Pancreas (tissue), 10 donors: ENCODE measurements around the gene INPP4B. TPM values are rescaled to one million over a fixed set of nuclear protein-coding genes. Genes with fewer than 3 reads are reported as not detected.

Source experiments
- ATAC-seq, 4 donors: fragments of 200-7000 bp; cut with Tn5 transposase; one replicate each; pipeline versions ENCODE4 v1.8.0 to v1.9.1; 2020; ENCODE audit warnings: mild to moderate bottlenecking in 4 of 4, moderate library complexity in 4 of 4
- DNase-seq, 6 donors: peaks; one replicate each; pipeline ENCODE4 v3.0.0-alpha.2; 2020
- FAIRE-seq: peaks from 2 replicates; lab custom pipeline; 2012; peaks lifted over from hg19 to GRCh38; lab: Jason Lieb, UNC
- H3K27ac ChIP-seq, 4 donors: fragments of 200-600 bp; sonication (generic); 1 replicate in 3 of 4; 2 replicates in 1 of 4; pipeline versions ENCODE4 v1.5.0 to v1.8.0; 2020
- H3K27me3 ChIP-seq, 4 donors: fragments of 200-600 bp; one replicate each; pipeline ENCODE4 v1.8.0; 2021
- H3K36me3 ChIP-seq, 3 donors: fragments of 200-600 bp; sonication (generic) in 1 of 3; one replicate each; pipeline versions ENCODE4 v1.5.0 to v1.8.0; 2020 to 2021
- H3K4me1 ChIP-seq, 3 donors: fragments of 200-600 bp; one replicate each; pipeline ENCODE4 v1.8.0; 2021
- H3K4me3 ChIP-seq, 4 donors: fragments of 200-600 bp; sonication (generic) in 2 of 4; one replicate each; pipeline versions ENCODE4 v1.5.0 to v1.8.0; 2020 to 2021
- H3K9me3 ChIP-seq, 4 donors: fragments of 200-600 bp; one replicate each; pipeline ENCODE4 v1.8.0; 2021
- WGBS, 2 donors: extraction: QIAGEN DNeasy Blood & Tissue Kit; methylation state at CpG; one replicate each; pipeline ENCODE4 v1.1.7; 2013; 5-methylcytosine and 5-hydroxymethylcytosine counted together
- intact Hi-C, 3 donors: fragments of 100-400 bp; cut with DNase I; formaldehyde crosslinking; loops; one replicate each; pipeline versions ENCODE4 v1.11.1 to v1.14.2; 2022
- polyA plus RNA-seq, 2 donors: library from polyadenylated mRNA; stranded (reverse); fragments of 200-250 nt; gene quantifications; one replicate each; pipeline ENCODE4 v1.2.3, GENCODE V29; 2013
- total RNA-seq, 6 donors: library from RNA; stranded (reverse); fragmentation: NEBNext Ultra II Directional in 4 of 6; extraction: Animal tissue kit (Norgen Biotek cat#: 25700) in 4 of 6; gene quantifications; one replicate each; pipeline versions ENCODE4 v1.2.1 to v1.2.4, GENCODE V29; 2021 to 2023
- TF ChIP-seq, protein P1 (sequence below), 4 donors: fragments of 200-600 bp; sonication (generic) in 3 of 4; IDR thresholded peaks; one replicate each; pipeline versions ENCODE4 v1.5.0 to v1.8.0; 2021; ENCODE audit warnings: antibody characterized with exemption in 4 of 4
- donor health status: healthy with polysubstance abuse.
- donor health status: DM: no; HTN: no; CAD: no; lungs with moderate emphysema.
- donor health status: DM: no; HTN: no; CAD: no.
- donor health status: control.
- donor health status: control.
- donor health status: Bipolar disorder and iron deficiency.
- donor health status: DM: yes; HTN: yes; CAD: no.
- donor health status: DM: no; HTN: no; CAD: no.
- donor health status: DM: no; HTN: no; CAD: no.
- donor health status: DM: yes; HTN: yes; CAD: no.

INPP4B gene
- total and polyA plus RNA-seq, 8 donors = 1.2 to 12.9 (median 5.5) TPM

DNA sequence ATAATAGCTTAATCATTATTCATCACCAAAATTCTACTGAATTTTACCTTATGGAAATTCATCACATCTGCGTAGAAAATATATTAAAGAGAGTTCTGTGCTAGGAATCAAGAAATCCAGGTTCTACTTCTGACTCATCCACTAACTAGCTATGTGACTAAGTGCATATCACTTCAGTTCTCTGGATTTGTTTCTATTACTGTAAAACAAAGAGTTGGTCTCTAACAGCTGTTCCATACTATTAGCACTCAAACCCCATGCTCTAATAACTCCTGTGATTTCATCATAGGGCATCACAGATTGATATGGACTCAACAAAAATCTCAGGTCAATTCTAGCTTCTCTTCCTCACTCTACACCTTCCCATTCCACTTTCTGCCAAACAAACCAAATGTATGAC, 572.0 kb downstream of the INPP4B start:
- TF ChIP-seq, protein P1, sequence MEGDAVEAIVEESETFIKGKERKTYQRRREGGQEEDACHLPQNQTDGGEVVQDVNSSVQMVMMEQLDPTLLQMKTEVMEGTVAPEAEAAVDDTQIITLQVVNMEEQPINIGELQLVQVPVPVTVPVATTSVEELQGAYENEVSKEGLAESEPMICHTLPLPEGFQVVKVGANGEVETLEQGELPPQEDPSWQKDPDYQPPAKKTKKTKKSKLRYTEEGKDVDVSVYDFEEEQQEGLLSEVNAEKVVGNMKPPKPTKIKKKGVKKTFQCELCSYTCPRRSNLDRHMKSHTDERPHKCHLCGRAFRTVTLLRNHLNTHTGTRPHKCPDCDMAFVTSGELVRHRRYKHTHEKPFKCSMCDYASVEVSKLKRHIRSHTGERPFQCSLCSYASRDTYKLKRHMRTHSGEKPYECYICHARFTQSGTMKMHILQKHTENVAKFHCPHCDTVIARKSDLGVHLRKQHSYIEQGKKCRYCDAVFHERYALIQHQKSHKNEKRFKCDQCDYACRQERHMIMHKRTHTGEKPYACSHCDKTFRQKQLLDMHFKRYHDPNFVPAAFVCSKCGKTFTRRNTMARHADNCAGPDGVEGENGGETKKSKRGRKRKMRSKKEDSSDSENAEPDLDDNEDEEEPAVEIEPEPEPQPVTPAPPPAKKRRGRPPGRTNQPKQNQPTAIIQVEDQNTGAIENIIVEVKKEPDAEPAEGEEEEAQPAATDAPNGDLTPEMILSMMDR (IDR thresholded peaks at IDR 0.05) = no peak
- no peak for ATAC-seq
- FAIRE-seq = no peak
- intact Hi-C loops = no loop called here
- Histone ChIP-seq H3K27ac (no peak overlapping the region), H3K36me3 (no peaks in the 10 kb centered on the region), H3K4me1 (no peaks in the 10 kb centered on the region), H3K4me3 (no peak overlapping the region), H3K27me3 (no peaks in the 10 kb centered on the region), H3K9me3 (no peaks in the 10 kb centered on the region)
- no peak for DNase-seq
- 95 to 98% methylated on average over 1 of the region's 1 CpG for WGBS, 2 donors

DNA sequence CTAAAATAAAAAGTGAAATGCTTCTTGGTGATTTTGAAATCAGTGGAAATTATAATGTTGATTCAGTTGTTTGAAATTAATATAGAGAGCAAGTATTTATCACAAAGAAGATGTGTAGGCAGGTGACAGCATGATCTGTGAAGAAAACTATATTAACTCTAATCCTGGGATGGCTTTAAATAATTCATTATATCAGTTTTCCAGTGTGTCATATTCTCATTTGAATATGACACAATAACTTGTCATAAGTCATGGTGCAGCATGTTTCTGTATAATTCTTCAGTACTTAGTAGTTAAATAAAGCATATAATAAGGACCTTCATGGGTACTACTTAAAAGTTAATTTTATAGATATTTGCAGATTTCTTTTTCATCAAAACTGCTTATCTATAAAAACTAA, 573.6 kb downstream of the INPP4B start:
- ATAC-seq = no peak
- Histone ChIP-seq H3K36me3 (no peaks in the 10 kb centered on the region), H3K27me3 (no peaks in the 10 kb centered on the region), H3K4me1 (peaks cover 0 to under 1% (median 0%) of the 10 kb centered on the region in 3 donors), H3K9me3 (no peaks in the 10 kb centered on the region), H3K4me3 (no peak overlapping the region), H3K27ac (no peak overlapping the region)
- peak; percentile 23 for FAIRE-seq
- TF ChIP-seq, protein P1 (IDR thresholded peaks at IDR 0.05) = no peak
- no peak for DNase-seq
- intact Hi-C loops = no loop called here

DNA sequence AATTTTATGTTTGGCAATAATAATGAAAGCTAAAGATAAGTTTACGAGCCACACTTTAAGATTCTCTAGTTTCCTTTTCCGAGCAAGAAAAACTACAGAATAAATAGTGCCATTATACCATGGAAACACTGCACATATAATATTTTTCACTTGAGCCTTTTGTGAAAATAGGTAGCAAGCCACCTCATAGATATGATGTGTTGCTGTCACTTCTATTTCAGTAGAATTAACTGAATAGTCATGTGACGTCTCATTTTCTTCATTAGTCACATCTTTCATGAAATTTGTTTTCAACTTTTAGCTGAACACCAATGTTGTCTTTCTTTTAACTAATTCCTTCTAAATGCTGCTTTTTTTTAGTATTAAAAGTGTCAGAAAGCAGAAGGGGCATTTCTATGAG, 574.3 kb downstream of the INPP4B start:
- no peak overlapping the region for H3K27ac ChIP-seq

DNA sequence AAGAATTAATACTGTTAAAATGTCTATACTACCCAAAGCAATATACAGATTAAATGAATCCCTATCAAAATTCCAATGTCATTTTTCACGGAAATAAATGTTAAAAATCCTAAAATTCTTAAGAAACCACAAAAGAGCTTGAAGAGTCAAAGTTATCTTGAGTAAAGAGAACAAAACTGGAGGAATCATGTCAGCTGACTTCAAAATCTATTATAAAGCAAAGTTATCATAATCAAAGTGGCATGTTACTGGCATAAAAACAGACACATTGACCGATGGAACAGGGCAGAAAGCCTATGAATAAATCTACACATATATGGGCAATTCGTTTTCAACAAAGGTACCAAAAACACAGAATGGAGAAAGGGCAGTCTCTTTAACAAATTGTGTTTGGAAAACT, 579.0 kb downstream of the INPP4B start:
- Histone ChIP-seq H3K9me3 (no peaks in the 10 kb centered on the region), H3K27me3 (no peaks in the 10 kb centered on the region), H3K4me3 (no peak overlapping the region), H3K36me3 (no peaks in the 10 kb centered on the region), H3K4me1 (peaks cover 4 to 25% (median 17%) of the 10 kb centered on the region in 3 donors), H3K27ac (no peak overlapping the region)
- ATAC-seq = no peak
- TF ChIP-seq, protein P1 (IDR thresholded peaks at IDR 0.05) = no peak
- intact Hi-C loops = no loop called here
- 57 to 75% methylated on average over 3 of the region's 3 CpGs for WGBS, 2 donors
- DNase-seq = no peak
- no peak for FAIRE-seq

More for the DNA sequence above, 574.3 kb downstream of the INPP4B start:
- Histone ChIP-seq H3K27me3 (no peaks in the 10 kb centered on the region), H3K4me1 (peaks cover 0 to 7% (median 0%) of the 10 kb centered on the region in 3 donors), H3K9me3 (no peaks in the 10 kb centered on the region), H3K4me3 (no peak overlapping the region), H3K36me3 (no peaks in the 10 kb centered on the region)
- TF ChIP-seq, protein P1 (IDR thresholded peaks at IDR 0.05) = no peak
- DNase-seq (no peak), FAIRE-seq (no peak), ATAC-seq (no peak)
- intact Hi-C loops = no loop called here
- WGBS, 2 donors = 62 to 63% methylated on average over 3 of the region's 3 CpGs

DNA sequence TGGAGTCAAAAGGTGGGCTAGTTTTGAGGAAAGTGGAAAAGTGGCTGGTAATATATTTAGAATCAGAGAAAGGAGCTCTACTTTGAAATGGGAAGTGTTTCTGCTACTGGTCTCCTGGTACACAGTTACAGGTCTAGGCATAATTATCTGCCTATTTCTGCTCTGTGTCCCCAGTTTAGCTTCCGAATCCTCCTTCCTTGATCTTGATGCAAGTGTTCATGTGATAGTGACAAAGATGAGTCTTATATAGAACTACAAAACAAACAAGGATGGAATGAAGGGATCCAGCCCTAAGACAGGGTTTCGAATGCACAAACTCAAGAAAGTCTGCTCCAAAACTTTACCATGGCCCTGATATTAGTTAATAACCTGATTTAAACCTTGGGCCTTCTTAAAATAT, 580.2 kb downstream of the INPP4B start:
- WGBS, 2 donors = 94 to 97% methylated on average over 2 of the region's 2 CpGs
- ATAC-seq = peak; percentile 7 to 18 (median 16)
- Histone ChIP-seq H3K36me3 (no peaks in the 10 kb centered on the region), H3K4me3 (no peak overlapping the region), H3K9me3 (no peaks in the 10 kb centered on the region), H3K27me3 (no peaks in the 10 kb centered on the region), H3K4me1 (peaks cover 4 to 25% (median 17%) of the 10 kb centered on the region in 3 donors), H3K27ac (peak overlapping the region in 2 of 4 donors; percentile 49 to 75)
- no peak for FAIRE-seq
- DNase-seq = no peak
- intact Hi-C loops = no loop called here
- TF ChIP-seq, protein P1 (IDR thresholded peaks at IDR 0.05) = no peak
